ENCODE results near the gene KRTAP3-3.
"Not testable (repeated sequence)": the region's sequence is repeated elsewhere in the genome, so short reads cannot be mapped to it uniquely, and the experiment has no call there.

KRTAP3-3 gene

DNA sequence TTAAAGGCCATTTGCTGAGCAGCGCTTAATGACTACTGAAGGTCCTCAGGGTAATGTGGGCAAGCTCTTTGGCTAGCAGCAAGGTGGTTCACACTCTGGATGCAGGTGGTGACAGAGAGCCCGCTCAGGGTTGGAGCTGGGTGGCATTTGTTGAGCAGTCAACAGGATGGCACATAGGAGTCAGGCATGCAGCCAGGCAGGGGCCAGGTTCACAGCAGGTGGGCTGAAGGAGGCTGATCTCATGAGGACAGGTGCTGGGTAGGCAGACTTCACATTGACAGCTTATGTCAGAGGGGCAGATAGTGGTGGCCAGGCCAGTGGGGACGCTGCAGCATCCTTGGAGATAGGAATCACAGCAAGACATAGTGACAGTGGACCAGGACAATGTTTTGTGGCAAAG, 10.4 kb upstream of the KRTAP3-3 start:
- DNase-seq (ENCODE audit: low spot score), result no peak

- no peak for DNase-seq (ENCODE audit: low spot score)
These were observed 10.0 kb upstream of the KRTAP3-3 start for GRCh38 chr17:41003926-41004325.

DNA sequence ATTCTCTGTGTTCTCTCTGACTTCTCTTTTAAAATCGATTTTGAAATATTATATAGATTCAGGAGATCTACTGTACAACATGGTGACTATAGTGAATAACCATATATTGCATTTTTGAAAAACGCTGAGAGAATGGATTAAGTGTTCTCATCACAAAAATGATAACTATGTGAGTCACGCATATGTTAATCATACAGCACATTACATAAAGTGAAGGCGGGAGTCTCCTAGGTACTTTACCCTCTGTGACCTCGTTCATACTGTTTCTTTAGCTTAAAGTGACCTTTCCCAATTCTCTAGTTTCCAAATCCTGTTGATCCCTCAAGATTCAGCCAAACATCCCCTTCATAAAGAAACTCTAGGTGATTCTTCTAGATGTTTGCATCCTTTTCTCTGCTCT, 8.8 kb upstream of the KRTAP3-3 start:
- no peak for DNase-seq (ENCODE audit: low spot score)

DNA sequence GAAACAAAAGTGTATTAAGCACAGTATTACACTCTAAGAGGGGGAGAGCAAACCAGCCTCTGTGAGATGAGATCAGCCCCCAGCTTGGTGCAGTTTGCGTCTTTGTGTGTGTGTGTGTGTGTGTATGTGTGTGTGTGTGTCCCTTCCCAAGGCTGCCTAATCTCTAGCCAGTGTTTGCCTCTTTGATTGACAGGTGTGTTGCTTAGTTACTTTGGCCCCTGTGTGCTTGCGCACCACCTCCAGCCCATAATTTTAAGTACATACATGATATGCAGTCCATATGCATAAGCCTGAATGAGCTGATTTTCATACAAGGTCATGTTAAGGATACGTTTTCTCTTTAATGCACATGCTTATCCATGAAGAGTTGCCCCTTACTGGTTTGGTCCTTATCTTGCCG, 7.8 kb upstream of the KRTAP3-3 start:
- DNase-seq (ENCODE audit: low spot score), result no peak

DNA sequence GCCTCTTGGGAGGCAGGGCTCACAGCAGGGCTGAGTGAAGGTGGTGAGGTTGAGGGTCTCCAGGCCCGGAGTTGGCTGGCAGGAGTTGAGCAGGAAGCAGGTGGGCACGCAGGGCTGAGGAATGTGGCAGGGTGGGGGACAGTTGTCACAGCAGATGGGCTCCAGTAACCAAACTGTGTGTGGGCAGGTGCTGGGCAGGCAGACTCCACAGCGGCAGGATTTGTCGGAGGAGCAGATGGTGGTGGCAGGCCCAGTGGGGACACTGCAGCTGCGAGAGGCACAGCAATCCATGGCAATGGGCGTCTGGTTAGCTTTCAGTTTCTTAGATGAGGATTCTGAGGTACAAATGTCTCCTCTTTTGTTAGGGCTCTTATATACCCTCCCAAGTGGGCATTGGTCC, 5.6 kb upstream of the KRTAP3-3 start, which contains the start of gene KRTAP3-2:
Gene KRTAP3-2 (minus strand): TSS at position 344 of the 400 bp plus-strand sequence. CDS start 53 bp downstream, at position 291.
- not testable (repeated sequence) for DNase-seq (ENCODE audit: low spot score)

DNA sequence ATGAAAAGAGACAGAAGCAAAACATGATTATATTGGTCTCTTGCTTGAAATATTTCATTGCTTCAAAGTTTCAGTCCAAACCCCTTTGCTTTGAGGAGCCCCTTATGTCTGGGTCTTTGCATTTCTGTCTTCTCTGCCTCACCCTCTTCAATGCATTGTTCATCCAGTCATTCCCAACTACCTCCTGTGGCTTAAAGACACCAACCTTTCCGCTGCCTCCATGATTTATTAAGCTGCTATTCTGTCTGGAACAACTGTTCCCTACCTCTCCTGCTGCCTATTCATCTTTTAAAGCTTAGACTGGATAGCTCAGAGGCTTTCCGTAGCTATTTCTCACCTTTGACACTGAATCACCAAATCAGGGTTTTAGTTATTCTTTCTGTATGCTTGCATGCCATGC, 3.4 kb upstream of the KRTAP3-3 start:
- no peak for DNase-seq (ENCODE audit: low spot score)

- DNase-seq (ENCODE audit: low spot score), result no peak
These were observed 2.9 kb upstream of the KRTAP3-3 start for GRCh38 chr17:40996829-40997228.

DNA sequence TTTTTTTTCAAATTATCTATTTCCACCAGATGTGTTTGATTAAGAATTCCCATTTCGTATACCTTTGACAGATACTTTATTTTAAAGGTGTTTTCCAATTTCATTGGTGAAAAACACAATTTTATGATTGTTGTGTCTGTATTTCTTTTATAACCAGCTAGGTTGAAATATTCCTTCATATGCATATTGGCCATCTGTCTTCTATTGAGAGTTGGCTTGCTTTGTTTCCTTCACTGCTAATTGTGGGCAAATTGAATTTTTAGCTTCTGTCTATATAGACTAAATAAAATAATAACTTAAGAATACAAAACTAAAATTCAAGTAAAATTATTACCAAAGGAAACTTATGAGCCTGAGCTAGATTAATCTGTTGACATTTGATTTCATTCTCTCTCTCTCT, 1.2 kb upstream of the KRTAP3-3 start:
- no peak for DNase-seq (ENCODE audit: low spot score)

DNA sequence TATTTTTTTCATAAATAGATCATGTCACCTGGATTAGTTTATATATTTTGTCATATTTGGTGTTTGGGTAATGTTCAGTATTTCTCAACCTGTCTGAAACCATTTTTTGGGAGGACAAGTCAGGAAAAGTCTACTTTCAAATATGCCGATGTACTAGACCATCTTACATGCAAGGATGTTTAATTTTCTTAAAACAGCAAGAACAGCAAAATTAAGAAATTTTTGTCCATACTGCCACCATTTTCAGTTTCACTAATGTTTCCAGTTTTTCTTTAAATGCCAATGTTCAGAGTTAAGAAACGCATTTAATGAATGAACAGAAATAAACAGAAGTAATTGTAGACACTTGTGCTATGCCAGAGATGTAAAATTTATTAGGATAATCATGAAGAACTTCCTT, 880 bp downstream of the KRTAP3-3 start:
- no peak for DNase-seq (ENCODE audit: low spot score)

DNA sequence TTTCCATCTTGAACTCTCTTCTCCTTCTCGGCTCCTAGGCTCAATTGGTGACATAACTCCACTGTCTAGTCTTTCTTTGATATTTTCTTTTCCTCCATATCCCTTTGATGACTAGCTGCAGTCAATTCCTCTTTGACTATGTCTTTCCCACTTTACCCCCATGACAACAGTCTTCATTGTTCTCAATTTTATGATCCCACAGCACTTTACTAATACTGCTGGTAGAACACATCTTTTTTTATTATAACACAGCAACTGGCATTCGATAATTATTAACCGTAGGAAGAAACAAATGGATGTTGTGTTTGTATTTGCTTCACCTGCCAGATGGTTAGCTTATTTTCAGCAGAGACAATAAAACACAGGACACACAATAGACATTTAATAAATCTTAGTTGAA, 1.3 kb downstream of the KRTAP3-3 start:
- DNase-seq (ENCODE audit: low spot score), result no peak

DNA sequence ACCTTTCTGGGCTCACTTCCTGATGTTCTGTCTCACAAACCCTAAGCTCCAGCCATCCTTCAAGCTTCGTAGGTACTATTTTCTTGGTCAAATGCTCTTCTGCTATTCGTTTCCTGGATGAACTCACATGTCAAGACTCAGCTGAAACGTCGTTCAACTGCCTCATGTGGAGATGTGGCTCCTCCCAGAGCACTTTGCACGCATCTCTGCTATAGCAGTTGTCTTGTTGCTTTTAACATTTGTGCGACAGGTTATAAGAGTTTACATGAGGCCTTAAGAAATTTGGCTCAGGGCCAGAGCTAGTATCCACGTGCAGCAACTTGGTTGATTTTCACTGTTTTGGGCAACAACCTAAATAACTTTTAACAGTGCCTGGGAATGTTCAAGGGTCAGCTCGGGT, 7.0 kb downstream of the KRTAP3-3 start:
- no peak for DNase-seq (ENCODE audit: low spot score)

- no peak for DNase-seq (ENCODE audit: low spot score)
These were observed 9.7 kb downstream of the KRTAP3-3 start, which contains the start of gene KRT40 for GRCh38 chr17:40984226-40984625. TSS of gene KRT40 (minus strand) at chr17:40984326. CDS start at chr17:40984273, 53 bp downstream.

GRCh38 chr17:40981115-40981514, 12.8 kb downstream of the KRTAP3-3 start:
- DNase-seq (ENCODE audit: low spot score), result no peak

GRCh38 chr17:40980596-40980995, 13.4 kb downstream of the KRTAP3-3 start:
- no peak for DNase-seq (ENCODE audit: low spot score)

GRCh38 chr17:40980117-40980516, 13.8 kb downstream of the KRTAP3-3 start:
- DNase-seq (ENCODE audit: low spot score), result no peak

DNA sequence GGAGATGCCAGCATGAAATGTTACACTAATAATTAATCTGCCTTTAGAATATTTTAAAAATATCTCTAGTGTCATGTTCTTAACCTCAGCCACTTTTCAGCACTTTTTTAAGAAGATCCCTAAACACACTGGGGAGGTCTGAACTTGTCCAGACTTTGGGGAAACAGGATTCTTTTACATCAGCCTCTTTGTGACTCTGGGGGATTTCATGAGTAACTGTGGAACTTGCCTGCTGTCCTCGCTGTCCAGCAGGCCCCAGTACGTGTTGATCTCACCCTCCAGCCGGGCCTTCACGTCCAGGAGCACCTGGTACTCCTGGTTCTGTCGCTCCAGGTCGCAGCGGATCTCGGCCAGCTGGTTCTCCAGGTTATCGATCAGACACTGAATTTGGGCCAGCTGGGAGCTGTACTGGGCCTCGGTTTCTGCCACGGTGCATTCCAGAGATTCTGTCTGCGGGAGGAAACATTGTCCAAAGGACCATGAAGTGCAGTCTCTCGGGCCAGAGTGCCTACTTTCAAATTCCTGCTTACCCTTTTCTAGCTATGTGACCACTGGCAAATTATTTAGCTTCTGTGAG, 15.3 kb downstream of the KRTAP3-3 start:
- DNase-seq (ENCODE audit: low spot score), result no peak

GRCh38 chr17:40975516-40975915, 18.4 kb downstream of the KRTAP3-3 start:
- DNase-seq (ENCODE audit: low spot score), result no peak

DNA sequence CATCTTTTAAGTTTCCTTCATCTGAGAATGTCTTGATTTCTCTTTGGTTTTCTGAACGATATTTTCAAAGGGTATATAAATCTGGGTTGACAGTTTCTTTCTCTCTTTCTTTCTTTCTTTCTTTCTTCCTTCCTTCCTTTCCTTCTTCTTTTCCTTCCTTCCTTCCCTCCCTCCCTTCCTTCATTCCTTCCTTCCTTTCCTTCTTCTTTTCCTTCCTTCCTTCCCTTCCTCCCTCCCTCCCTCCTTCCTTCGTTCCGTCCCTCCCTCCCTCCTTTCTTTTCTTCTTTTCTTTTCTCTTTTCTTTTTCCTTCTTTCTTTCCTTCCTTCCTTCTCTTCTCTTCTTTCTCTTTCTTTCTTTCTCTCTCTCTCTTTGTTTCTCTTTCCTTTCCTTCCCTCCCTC, 19.6 kb downstream of the KRTAP3-3 start:
- no peak for DNase-seq (ENCODE audit: low spot score)

- no peak for DNase-seq (ENCODE audit: low spot score)
These were observed 26.4 kb downstream of the KRTAP3-3 start for GRCh38 chr17:40967582-40967981.

DNA sequence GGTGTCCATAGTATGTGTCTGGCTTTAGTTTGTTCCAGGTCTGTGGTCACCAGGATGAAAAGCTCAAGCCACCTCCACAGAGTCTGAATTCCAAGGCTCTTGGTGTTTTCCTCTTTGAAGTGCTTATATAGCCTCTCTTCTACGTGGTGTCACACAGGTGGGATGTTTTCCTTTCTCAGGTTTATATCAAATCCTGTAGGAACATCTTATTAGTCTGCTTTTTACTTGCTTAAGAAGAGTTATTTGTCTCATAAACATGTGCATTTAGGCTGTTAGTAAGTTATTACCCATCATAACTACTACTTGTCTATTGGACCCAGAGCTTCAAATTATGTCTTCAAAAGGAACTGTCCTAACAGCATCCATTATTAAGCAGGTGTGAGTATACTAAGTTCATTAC, 27.1 kb downstream of the KRTAP3-3 start, which contains the start of gene KRT39:
Gene KRT39 (minus strand): TSS at position 101 of the 400 bp plus-strand sequence. CDS start 92 bp downstream, at position 9.
- no peak for DNase-seq (ENCODE audit: low spot score)

- peak; percentile 53 for DNase-seq (ENCODE audit: low spot score)
These were observed 30.1 kb downstream of the KRTAP3-3 start for GRCh38 chr17:40963838-40964237.

GRCh38 chr17:40962059-40962561, 31.9 kb downstream of the KRTAP3-3 start:
- DNase-seq (ENCODE audit: low spot score), result no peak

GRCh38 chr17:40961591-40961990, 32.4 kb downstream of the KRTAP3-3 start:
- no peak for DNase-seq (ENCODE audit: low spot score)

- no peak for DNase-seq (ENCODE audit: low spot score)
These were observed 33.8 kb downstream of the KRTAP3-3 start for GRCh38 chr17:40960144-40960543.

All from D341Med (cell line).